ENCODE measurements around the gene CLSTN2.

CLSTN2 gene

GRCh38 chr3:140602781-140603180 is 667.8 kb downstream of the CLSTN2 start:
- in situ Hi-C loops (cut with MboI; ENCODE audit: low sequenced_read_pairs): no loop called here
- H3K36me3 ChIP-seq (replicated peaks): no peaks in the 10 kb centered on the region
- H3K27me3 ChIP-seq (ENCODE audit: low read depth): no peaks in the 10 kb centered on the region
- H3K9me3 ChIP-seq: no peaks in the 10 kb centered on the region
- DNase-seq (ENCODE audit: low spot score in 2 of 2): no peak
- no peak overlapping the region for H3K4me3 ChIP-seq
- H3K4me1 ChIP-seq: no peaks in the 10 kb centered on the region

- Histone ChIP-seq H3K4me1 (no peaks in the 10 kb centered on the region), H3K27me3 (ENCODE audit: low read depth) (no peaks in the 10 kb centered on the region), H3K9me3 (no peaks in the 10 kb centered on the region), H3K4me3 (no peak overlapping the region), H3K36me3 (replicated peaks) (no peaks in the 10 kb centered on the region)
- in situ Hi-C loops (cut with MboI; ENCODE audit: low sequenced_read_pairs): no loop called here
- DNase-seq (ENCODE audit: low spot score in 2 of 2): no peak
These were observed 668.8 kb downstream of the CLSTN2 start for GRCh38 chr3:140603766-140604165.

GRCh38 chr3:140610544-140610943 is 675.6 kb downstream of the CLSTN2 start:
- in situ Hi-C loops (cut with MboI; ENCODE audit: low sequenced_read_pairs): no loop called here

GRCh38 chr3:140614001-140614400 is 679.0 kb downstream of the CLSTN2 start:
- H3K9me3 ChIP-seq: no peaks in the 10 kb centered on the region
- no peak for DNase-seq (ENCODE audit: low spot score in 2 of 2)
- no peaks in the 10 kb centered on the region for H3K27me3 ChIP-seq (ENCODE audit: low read depth)
- H3K36me3 ChIP-seq (replicated peaks): no peaks in the 10 kb centered on the region
- in situ Hi-C loops (cut with MboI; ENCODE audit: low sequenced_read_pairs): no loop called here
- no peaks in the 10 kb centered on the region for H3K4me1 ChIP-seq
- H3K4me3 ChIP-seq: no peak overlapping the region

More at GRCh38 chr3:140610544-140610943, 675.6 kb downstream of the CLSTN2 start:
- Histone ChIP-seq H3K36me3 (replicated peaks) (no peaks in the 10 kb centered on the region), H3K4me3 (no peak overlapping the region), H3K27me3 (ENCODE audit: low read depth) (no peaks in the 10 kb centered on the region), H3K9me3 (no peaks in the 10 kb centered on the region), H3K4me1 (no peaks in the 10 kb centered on the region)
- no peak for DNase-seq (ENCODE audit: low spot score in 2 of 2)

- no peak for DNase-seq (ENCODE audit: low spot score in 2 of 2)
- H3K9me3 ChIP-seq: no peaks in the 10 kb centered on the region
- no peaks in the 10 kb centered on the region for H3K27me3 ChIP-seq (ENCODE audit: low read depth)
- in situ Hi-C loops (cut with MboI; ENCODE audit: low sequenced_read_pairs): no loop called here
- no peaks in the 10 kb centered on the region for H3K36me3 ChIP-seq (replicated peaks)
- H3K4me1 ChIP-seq: no peaks in the 10 kb centered on the region
- no peak overlapping the region for H3K4me3 ChIP-seq
These were observed 682.1 kb downstream of the CLSTN2 start for GRCh38 chr3:140617135-140617534.

GRCh38 chr3:140626856-140627255 is 691.9 kb downstream of the CLSTN2 start:
- Histone ChIP-seq H3K36me3 (replicated peaks) (no peaks in the 10 kb centered on the region), H3K4me3 (no peak overlapping the region), H3K27me3 (ENCODE audit: low read depth) (no peaks in the 10 kb centered on the region), H3K4me1 (no peaks in the 10 kb centered on the region), H3K9me3 (no peaks in the 10 kb centered on the region)
- no peak for DNase-seq (ENCODE audit: low spot score in 2 of 2)
- in situ Hi-C loops (cut with MboI; ENCODE audit: low sequenced_read_pairs): no loop called here
